H9 (cell line): Measurements from ENCODE around the gene PPFIBP1. TPM values are rescaled to one million over a fixed set of nuclear protein-coding genes. Genes with fewer than 3 reads are reported as not detected.

Source experiments
- DNase-seq: peaks from one replicate; pipeline ENCODE4 v3.0.0-alpha.2; 2017
- H2AFZ ChIP-seq: one replicate; pipeline ENCODE4 v1.6.1; 2013; ENCODE audit warnings: mild to moderate bottlenecking, low read length, control low read depth, moderate library complexity
- H2AK5ac ChIP-seq: 2 replicates; pipeline ENCODE4 v1.6.1; 2013; ENCODE audit warnings: low read length, control low read depth, mixed read lengths; ENCODE audit not compliant: insufficient read length
- H2BK120ac ChIP-seq: one replicate; pipeline ENCODE4 v1.6.1; 2013; ENCODE audit warnings: low read depth, mild to moderate bottlenecking, low read length, control low read depth, inconsistent platforms; ENCODE audit not compliant: poor library complexity, severe bottlenecking
- H2BK12ac ChIP-seq: 2 replicates; pipeline ENCODE4 v1.6.1; 2013; ENCODE audit warnings: low read length, control low read depth, mixed read lengths, low read depth; ENCODE audit not compliant: insufficient read length
- H2BK15ac ChIP-seq: 2 replicates; pipeline ENCODE4 v1.6.1; 2013; ENCODE audit warnings: low read depth, low read length, control low read depth
- H2BK20ac ChIP-seq: one replicate; pipeline ENCODE4 v1.6.1; 2013; ENCODE audit warnings: low read depth, mild to moderate bottlenecking, low read length, control low read depth, inconsistent platforms; ENCODE audit not compliant: poor library complexity, severe bottlenecking
- H2BK5ac ChIP-seq: 2 replicates; pipeline ENCODE4 v1.6.1; 2013; ENCODE audit warnings: low read length, control low read depth, mixed read lengths; ENCODE audit not compliant: insufficient read length
- H3K14ac ChIP-seq: 2 replicates; pipeline ENCODE4 v1.6.1; 2013; ENCODE audit warnings: low read length, control low read depth; ENCODE audit not compliant: insufficient read depth
- H3K18ac ChIP-seq: 2 replicates; pipeline ENCODE4 v1.6.1; 2013; ENCODE audit warnings: low read depth, mild to moderate bottlenecking, mixed read lengths, low read length, control low read depth; ENCODE audit not compliant: insufficient read length
- H3K23ac ChIP-seq: 2 replicates; pipeline ENCODE4 v1.6.1; 2013; ENCODE audit warnings: low read length, control low read depth, mixed read lengths, low read depth; ENCODE audit not compliant: insufficient read length
- H3K23me2 ChIP-seq: 2 replicates; pipeline ENCODE4 v1.6.1; 2013; ENCODE audit warnings: low read depth, mild to moderate bottlenecking, mixed read lengths, low read length, control low read depth; ENCODE audit not compliant: insufficient read length, poor library complexity, severe bottlenecking
- H3K27ac ChIP-seq: 2 replicates; pipeline ENCODE4 v1.5.1; 2013; ENCODE audit warnings: low read length, control low read depth, mixed read lengths, low read depth; ENCODE audit not compliant: insufficient read length
- H3K27me3 ChIP-seq: 2 replicates; pipeline ENCODE4 v1.6.1; 2013; ENCODE audit warnings: low read length, control low read depth, inconsistent platforms; ENCODE audit not compliant: insufficient read depth
- H3K4ac ChIP-seq: 2 replicates; pipeline ENCODE4 v1.6.1; 2013; ENCODE audit warnings: low read depth, mild to moderate bottlenecking, control low read depth, inconsistent platforms, low read length, moderate library complexity
- H3K4me1 ChIP-seq: 2 replicates; pipeline ENCODE4 v1.6.1; 2013; ENCODE audit warnings: low read length, control low read depth, inconsistent platforms; ENCODE audit not compliant: insufficient read depth
- H3K4me2 ChIP-seq: 2 replicates; pipeline ENCODE4 v1.6.1; 2013; ENCODE audit warnings: low read length, control low read depth, mixed read lengths; ENCODE audit not compliant: insufficient read length, insufficient read depth
- H3K56ac ChIP-seq: 2 replicates; pipeline ENCODE4 v1.6.1; 2013; ENCODE audit warnings: low read depth, mild to moderate bottlenecking, mixed read lengths, low read length, control low read depth; ENCODE audit not compliant: insufficient read length
- H3K79me1 ChIP-seq: 2 replicates; pipeline ENCODE4 v1.6.1; 2013; ENCODE audit warnings: low read depth, mild to moderate bottlenecking, moderate library complexity, low read length, control low read depth, inconsistent platforms; ENCODE audit not compliant: insufficient read depth, poor library complexity, severe bottlenecking
- H3K79me2 ChIP-seq: 2 replicates; pipeline ENCODE4 v1.6.1; 2013; ENCODE audit warnings: low read length, control low read depth, inconsistent platforms; ENCODE audit not compliant: insufficient read depth
- H3K9ac ChIP-seq: 2 replicates; pipeline ENCODE4 v1.6.1; 2013; ENCODE audit warnings: low read length, control low read depth, mixed read lengths; ENCODE audit not compliant: insufficient read length; ENCODE audit errors: extremely low read depth
- H3K9me3 ChIP-seq: one replicate; pipeline ENCODE4 v1.6.1; 2013; ENCODE audit warnings: low read depth, low read length, inconsistent platforms; ENCODE audit not compliant: control insufficient read depth
- H3T11ph ChIP-seq: one replicate; pipeline ENCODE4 v1.6.1; 2013; ENCODE audit warnings: mild to moderate bottlenecking, low read length, control low read depth, inconsistent platforms
- H4K20me1 ChIP-seq: one replicate; pipeline ENCODE4 v1.6.1; 2013; ENCODE audit not compliant: control insufficient read depth, insufficient read length, insufficient read depth
- H4K5ac ChIP-seq: 2 replicates; pipeline ENCODE4 v1.6.1; 2013; ENCODE audit warnings: low read depth, mild to moderate bottlenecking, mixed read lengths, low read length, control low read depth; ENCODE audit not compliant: insufficient read length
- H4K8ac ChIP-seq: replicated peaks from 2 replicates; pipeline ENCODE4 v1.6.1; 2013; ENCODE audit warnings: low read length, control low read depth, mixed read lengths, low read depth; ENCODE audit not compliant: insufficient read length
- H4K91ac ChIP-seq: 2 replicates; pipeline ENCODE4 v1.6.1; 2013; ENCODE audit warnings: low read depth, mild to moderate bottlenecking, moderate library complexity, mixed read lengths, low read length, control low read depth; ENCODE audit not compliant: insufficient read length
- H3K27ac Mint-ChIP-seq, 3 experiments: 2 replicates in 2 of 3; 3 replicates in 1 of 3; pipeline ENCODE4 v1.8.0; 2020 to 2021; ENCODE audit warnings: mixed read lengths in 3 of 3, mild to moderate bottlenecking in 1 of 3, moderate library complexity in 1 of 3
- H3K27me3 Mint-ChIP-seq: 2 replicates; pipeline ENCODE4 v1.8.0; 2021; ENCODE audit warnings: low read depth, mild to moderate bottlenecking, moderate library complexity, mixed read lengths
- H3K36me3 Mint-ChIP-seq, 3 experiments: 2 replicates in 2 of 3; 3 replicates in 1 of 3; pipeline ENCODE4 v1.8.0; 2020 to 2021; ENCODE audit warnings: low read depth in 3 of 3, mixed read lengths in 3 of 3; ENCODE audit not compliant: insufficient read depth in 1 of 3
- H3K4me1 Mint-ChIP-seq, 2 experiments: 2 replicates each; pipeline ENCODE4 v1.8.0; 2020; ENCODE audit warnings: mixed read lengths in 2 of 2
- H3K4me3 Mint-ChIP-seq, 2 experiments: 2 replicates in 1 of 2; 3 replicates in 1 of 2; pipeline ENCODE4 v1.8.0; 2020 to 2021; ENCODE audit warnings: mild to moderate bottlenecking in 2 of 2, mixed read lengths in 2 of 2, moderate library complexity in 1 of 2
- H3K9me3 Mint-ChIP-seq, 2 experiments: 2 replicates in 1 of 2; 3 replicates in 1 of 2; pipeline ENCODE4 v1.8.0; 2020; ENCODE audit warnings: mild to moderate bottlenecking in 2 of 2, mixed read lengths in 2 of 2, moderate library complexity in 1 of 2
- CTCF ChIP-seq: fragments of 200-600 bp; sonication (generic); conservative IDR thresholded peaks from 3 replicates; pipeline ENCODE4 v1.8.0; 2021; ENCODE audit warnings: antibody characterized with exemption, mild to moderate bottlenecking
- WGBS: extraction: QIAGEN DNeasy Blood & Tissue Kit; methylation state at CpG from one replicate; pipeline ENCODE4 v1.1.7; 2013; ENCODE audit warnings: missing lambda C conversion rate, low lambda C conversion rate, mixed read lengths; ENCODE audit not compliant: insufficient read length; ENCODE audit errors: extremely low coverage; 5-methylcytosine and 5-hydroxymethylcytosine counted together
- total RNA-seq: library from RNA; stranded (reverse); gene quantifications from 2 replicates; pipeline ENCODE4 v1.2.1, GENCODE V29; 2021

Gene PPFIBP1
- total RNA-seq, 1 experiment from 2014 or later, result 29.2 TPM

GRCh38 chr12:27711967-27712366 lies 188.0 kb downstream of the PPFIBP1 start:
- Histone ChIP-seq H3K27me3 (no peaks in the 10 kb centered on the region), H3K4ac (no peak overlapping the region), H4K91ac (no peak overlapping the region), H3K27ac (no peak overlapping the region), H4K20me1 (no peaks in the 10 kb centered on the region), H2BK15ac (no peak overlapping the region), H4K5ac (no peak overlapping the region), H3K4me2 (peak overlapping the region; percentile 97), H3K23ac (no peak overlapping the region), H3K18ac (no peak overlapping the region), H2BK120ac (no peak overlapping the region), H4K8ac (no peak overlapping the region), H2BK5ac (no peak overlapping the region), H3K9ac (no peak overlapping the region), H3K23me2 (peaks cover 5% of the 10 kb centered on the region), H3K79me2 (peaks cover 10% of the 10 kb centered on the region; the same call in 1 of the 2 replicates), H3K4me1 (no peaks in the 10 kb centered on the region), H2BK12ac (no peak overlapping the region), H3T11ph (no peak overlapping the region), H3K9me3 (no peaks in the 10 kb centered on the region), H2AFZ (no peak overlapping the region), H3K79me1 (peaks cover 11% of the 10 kb centered on the region), H2BK20ac (no peak overlapping the region), H3K14ac (no peak overlapping the region), H2AK5ac (no peak overlapping the region), H3K56ac (no peak overlapping the region)
- Mint-ChIP-seq H3K4me3 (peak overlapping the region; percentile 93 to 95), H3K36me3 (peaks cover 12 to 34% (median 16%) of the 10 kb centered on the region in 3 experiments), H3K4me1 (peaks cover 15 to 19% of the 10 kb centered on the region in 2 experiments), H3K27me3 (no peaks in the 10 kb centered on the region; the same call in none of the 2 replicates), H3K27ac (peak overlapping the region in 1 of 3 experiments; percentile 2; a peak in 1 of 7 replicates), H3K9me3 (peaks cover 0 to 6% of the 10 kb centered on the region in 2 experiments; a peak in 1 of 5 replicates)
- no peak for TF ChIP-seq CTCF
- DNase-seq, result no peak
- no CpG with 5 or more reads among the region's 2 CpGs for WGBS
